Raji (cell line): ENCODE measurements around the gene VDAC2.
A peak's percentile ranks its signal among the peaks of the same experiment; 100 is the strongest.

Experiments
- POLR2A ChIP-seq: IDR thresholded peaks from 2 replicates; pipeline ENCODE4 v1.6.1; 2011; ENCODE audit warnings: low read depth, low read length, control low read depth; ENCODE audit not compliant: insufficient read depth

Gene VDAC2

GRCh38 chr10:75195035-75195763, 15.4 kb upstream of the VDAC2 start:
- no peak for TF ChIP-seq POLR2A

- no peak for TF ChIP-seq POLR2A
Measured at GRCh38 chr10:75197066-75197465, 13.5 kb upstream of the VDAC2 start.

GRCh38 chr10:75197906-75198305, 12.7 kb upstream of the VDAC2 start:
- no peak for TF ChIP-seq POLR2A

- TF ChIP-seq POLR2A, result no peak
Measured at GRCh38 chr10:75201793-75202307, 8.7 kb upstream of the VDAC2 start.

GRCh38 chr10:75202321-75203045, 8.1 kb upstream of the VDAC2 start:
- no peak for TF ChIP-seq POLR2A

- TF ChIP-seq POLR2A, result no peak
Measured at GRCh38 chr10:75203724-75204123, 6.9 kb upstream of the VDAC2 start.

- no peak for TF ChIP-seq POLR2A
Measured at GRCh38 chr10:75205908-75206307, 4.7 kb upstream of the VDAC2 start.

GRCh38 chr10:75207079-75207856, 3.3 kb upstream of the VDAC2 start:
- TF ChIP-seq POLR2A, result no peak

GRCh38 chr10:75207857-75208144, 2.8 kb upstream of the VDAC2 start:
- TF ChIP-seq POLR2A, result no peak

GRCh38 chr10:75208181-75208580, 2.4 kb upstream of the VDAC2 start:
- no peak for TF ChIP-seq POLR2A

GRCh38 chr10:75209086-75209920, 1.3 kb upstream of the VDAC2 start:
- no peak for TF ChIP-seq POLR2A

GRCh38 chr10:75209921-75210281, 695 bp upstream of the VDAC2 start:
- no peak for TF ChIP-seq POLR2A

GRCh38 chr10:75211007-75211691, 553 bp downstream of the VDAC2 start:
- peak; percentile 24; the same call in 1 of the 2 replicates for TF ChIP-seq POLR2A

GRCh38 chr10:75212343-75212742, 1.7 kb downstream of the VDAC2 start:
- TF ChIP-seq POLR2A, result no peak
